Cerebellar nuclear complex (tissue), 1 donor: ENCODE results near the gene KLHL17.
"Not testable (repeated sequence)": the region's sequence is repeated elsewhere in the genome, so short reads cannot be mapped to it uniquely, and the experiment has no call there.

Source experiments
- DNase-seq, 2 experiments: peaks; one replicate each; lab custom pipeline; 2025; lab: John Stamatoyannopoulos, UW

Gene KLHL17

GRCh38 chr1:937521-937920 lies 22.9 kb upstream of the KLHL17 start:
- DNase-seq: no peak

DNA sequence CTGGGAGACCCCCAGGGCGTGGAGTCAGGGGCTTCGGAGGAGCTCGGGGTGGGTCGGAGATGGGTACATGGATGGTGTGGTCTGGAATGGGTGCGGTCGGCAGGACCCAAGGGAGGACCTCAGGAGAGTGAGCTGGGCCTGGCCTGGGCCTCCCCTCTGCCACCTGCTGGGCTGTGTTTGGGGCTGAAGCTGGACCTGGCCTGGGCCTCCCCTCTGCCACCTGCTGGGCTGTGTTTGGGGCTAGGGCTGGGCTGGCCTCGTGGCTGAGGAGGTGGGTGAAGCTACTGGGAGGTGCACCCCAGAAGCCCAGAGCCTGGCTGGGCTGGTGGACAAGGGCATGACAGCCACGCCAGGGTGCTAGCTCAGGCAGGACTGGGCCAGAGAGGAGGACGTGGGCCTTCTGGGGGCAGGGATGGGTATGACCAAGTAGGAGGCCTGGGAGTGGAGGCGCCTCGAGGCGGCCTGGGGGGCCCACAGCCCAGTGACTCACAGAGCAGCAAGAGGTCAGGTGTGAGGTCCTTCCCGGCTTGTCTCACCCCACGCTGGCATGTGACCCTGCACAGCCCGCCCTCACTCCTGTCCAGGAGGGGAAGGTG lies 22.2 kb upstream of the KLHL17 start:
- DNase-seq: no peak

DNA sequence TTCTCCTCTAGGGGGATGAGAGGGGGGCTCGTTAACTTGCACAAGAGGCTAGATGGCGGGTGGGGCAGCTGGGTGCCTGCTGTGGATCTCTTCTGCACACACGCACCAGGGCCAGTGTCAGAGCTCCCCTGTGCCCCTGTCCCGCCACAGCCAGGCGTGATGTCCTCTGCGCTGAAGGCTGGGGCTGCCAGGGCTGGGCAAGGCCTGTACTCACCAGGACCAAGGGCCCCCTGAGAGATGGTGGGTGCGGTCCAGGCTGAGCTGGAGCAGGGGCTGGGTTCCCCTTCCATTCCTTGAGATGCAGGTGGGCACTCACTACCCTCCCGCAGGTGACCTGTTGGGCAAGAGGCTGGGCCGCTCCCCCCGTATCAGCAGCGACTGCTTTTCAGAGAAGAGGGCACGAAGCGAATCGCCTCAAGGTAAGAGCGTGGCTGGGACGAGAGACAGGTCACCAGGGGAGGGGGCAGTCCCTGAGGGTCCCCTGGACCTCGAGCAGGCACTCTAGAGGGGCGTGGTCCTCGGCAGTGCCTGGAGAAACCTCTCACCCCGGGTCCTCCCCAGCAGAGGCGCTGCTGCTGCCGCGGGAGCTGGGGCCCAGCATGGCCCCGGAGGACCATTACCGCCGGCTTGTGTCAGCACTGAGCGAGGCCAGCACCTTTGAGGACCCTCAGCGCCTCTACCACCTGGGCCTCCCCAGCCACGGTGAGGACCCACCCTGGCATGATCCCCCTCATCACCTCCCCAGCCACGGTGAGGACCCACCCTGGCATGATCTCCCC lies 21.5 kb upstream of the KLHL17 start:
- no peak for DNase-seq

- DNase-seq: no peak
Observed at GRCh38 chr1:939511-940106, 20.8 kb upstream of the KLHL17 start.

GRCh38 chr1:940107-941014 lies 20.0 kb upstream of the KLHL17 start:
- DNase-seq: no peak

DNA sequence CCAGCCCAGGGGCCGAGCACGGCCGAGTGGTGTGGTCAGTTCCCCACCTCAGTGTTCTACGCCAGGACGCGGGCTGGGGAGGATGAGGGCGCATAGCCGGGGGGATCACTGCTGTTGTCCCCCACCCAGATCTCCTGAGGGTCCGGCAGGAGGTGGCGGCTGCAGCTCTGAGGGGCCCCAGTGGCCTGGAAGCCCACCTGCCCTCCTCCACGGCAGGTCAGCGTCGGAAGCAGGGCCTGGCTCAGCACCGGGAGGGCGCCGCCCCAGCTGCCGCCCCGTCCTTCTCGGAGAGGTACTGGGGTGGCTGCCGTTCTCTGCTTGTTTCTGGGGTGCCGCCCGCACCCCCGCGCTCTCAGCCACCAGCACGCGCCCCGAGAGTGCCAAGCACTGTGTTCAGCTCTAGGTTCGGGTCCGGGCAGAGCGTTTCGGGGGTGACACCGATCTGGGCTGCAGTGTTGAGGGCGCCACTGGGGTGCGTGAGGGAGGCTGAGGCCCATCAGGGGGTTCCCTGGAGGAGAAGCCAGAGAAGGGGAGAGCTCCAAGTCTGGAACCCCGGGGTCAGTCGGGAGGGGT lies 19.3 kb upstream of the KLHL17 start:
- DNase-seq: no peak

DNA sequence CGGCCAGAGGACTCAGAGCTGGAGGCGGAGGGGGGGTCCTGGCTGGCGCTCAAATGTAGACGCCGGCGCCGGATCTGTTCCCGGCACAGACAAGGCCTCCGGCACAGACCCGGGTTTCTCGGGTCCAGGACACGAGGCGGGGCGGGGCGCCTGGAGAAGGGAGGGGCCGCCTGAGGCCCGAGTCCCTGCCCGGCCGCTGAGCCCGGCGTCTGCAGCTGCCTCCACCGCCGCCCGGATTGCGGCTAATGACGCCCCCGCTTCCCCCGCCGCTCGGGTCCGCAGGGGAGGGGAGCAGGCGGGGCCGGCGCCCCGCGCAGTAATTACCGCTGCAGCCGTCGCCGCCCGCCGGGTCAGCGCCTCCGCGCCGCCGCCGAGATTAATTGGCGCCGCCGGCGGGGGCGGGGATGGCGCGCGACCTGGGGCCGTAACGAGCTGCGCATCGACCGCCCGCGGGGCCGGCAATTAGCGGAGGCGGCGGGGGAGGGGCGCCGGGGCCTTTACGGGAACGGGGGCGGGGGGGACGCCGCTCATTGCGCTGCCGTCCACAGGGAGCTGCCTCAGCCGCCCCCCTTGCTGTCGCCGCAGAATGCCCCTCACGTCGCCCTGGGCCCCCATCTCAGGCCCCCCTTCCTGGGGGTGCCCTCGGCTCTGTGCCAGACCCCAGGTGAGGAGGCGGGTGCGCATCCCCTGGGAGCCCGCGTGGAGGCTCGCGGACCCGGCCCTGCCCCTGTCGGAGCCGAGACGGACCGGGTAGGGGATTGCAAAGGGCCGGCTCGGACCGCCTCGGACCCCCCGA lies 18.6 kb upstream of the KLHL17 start:
- no peak for DNase-seq

DNA sequence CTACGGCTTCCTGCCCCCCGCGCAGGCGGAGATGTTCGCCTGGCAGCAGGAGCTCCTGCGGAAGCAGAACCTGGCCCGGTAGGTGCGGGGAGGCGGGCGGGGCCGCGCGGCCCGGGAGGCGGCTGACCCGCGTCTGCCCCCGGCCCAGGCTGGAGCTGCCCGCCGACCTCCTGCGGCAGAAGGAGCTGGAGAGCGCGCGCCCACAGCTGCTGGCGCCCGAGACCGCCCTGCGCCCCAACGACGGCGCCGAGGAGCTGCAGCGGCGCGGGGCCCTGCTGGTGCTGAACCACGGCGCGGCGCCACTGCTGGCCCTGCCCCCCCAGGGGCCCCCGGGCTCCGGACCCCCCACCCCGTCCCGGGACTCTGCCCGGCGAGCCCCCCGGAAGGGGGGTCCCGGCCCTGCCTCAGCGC lies 18.0 kb upstream of the KLHL17 start:
- DNase-seq: no peak

DNA sequence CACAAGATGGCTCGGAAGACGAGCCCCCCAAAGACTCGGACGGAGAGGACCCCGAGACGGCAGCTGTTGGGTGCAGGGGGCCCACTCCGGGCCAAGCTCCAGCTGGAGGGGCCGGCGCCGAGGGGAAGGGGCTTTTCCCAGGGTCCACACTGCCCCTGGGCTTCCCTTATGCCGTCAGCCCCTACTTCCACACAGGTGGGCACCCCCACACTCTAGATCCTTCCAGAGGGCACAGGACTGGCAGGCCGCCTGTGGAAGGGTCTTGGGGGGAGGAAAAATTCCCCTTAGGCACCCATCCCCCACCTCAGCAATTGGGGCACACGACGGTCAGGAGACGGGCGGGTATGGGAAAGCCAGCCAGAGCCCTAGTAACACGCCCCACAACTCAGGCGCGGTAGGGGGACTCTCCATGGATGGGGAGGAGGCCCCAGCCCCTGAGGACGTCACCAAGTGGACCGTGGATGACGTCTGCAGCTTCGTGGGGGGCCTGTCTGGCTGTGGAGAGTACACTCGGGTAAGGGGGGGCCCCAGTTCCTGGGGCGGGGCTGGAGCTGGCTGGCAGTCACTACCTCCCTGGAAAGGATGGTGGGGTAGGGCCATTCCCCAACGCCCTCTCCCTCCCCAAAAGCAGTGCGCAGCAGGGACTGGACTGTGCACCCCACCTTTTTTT lies 17.4 kb upstream of the KLHL17 start:
- DNase-seq: no peak

- no peak for DNase-seq
Observed at GRCh38 chr1:943545-944340, 16.6 kb upstream of the KLHL17 start.

GRCh38 chr1:944341-945325 lies 15.8 kb upstream of the KLHL17 start:
- no peak for DNase-seq

- no peak for DNase-seq
Observed at GRCh38 chr1:945688-946556, 14.5 kb upstream of the KLHL17 start.

- not testable (repeated sequence) for DNase-seq
Observed at GRCh38 chr1:946811-947210, 13.6 kb upstream of the KLHL17 start.

DNA sequence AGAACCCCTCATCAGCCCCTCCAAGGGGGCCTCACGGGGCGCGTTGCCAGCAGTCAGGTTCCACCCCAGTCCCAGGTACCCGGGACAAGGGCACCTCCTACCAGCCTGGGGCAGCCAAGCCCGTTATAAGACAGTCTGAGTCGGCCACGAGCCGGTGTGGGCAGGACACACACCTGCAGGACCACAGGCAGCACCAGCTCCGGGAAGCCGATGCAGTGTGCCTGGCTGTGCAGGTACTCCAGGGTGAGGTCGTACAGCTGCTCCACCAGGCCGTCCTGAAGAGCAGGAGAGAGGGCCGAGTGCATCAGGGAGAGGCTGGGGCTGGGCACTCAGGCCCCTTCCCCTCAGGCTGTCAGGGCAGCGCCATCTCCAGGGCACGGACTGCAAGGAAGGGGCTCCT lies 12.4 kb upstream of the KLHL17 start:
- no peak for DNase-seq

GRCh38 chr1:950268-950667 lies 10.1 kb upstream of the KLHL17 start:
- DNase-seq: no peak

- no peak for DNase-seq
Observed at GRCh38 chr1:950881-951280, 9.5 kb upstream of the KLHL17 start.

DNA sequence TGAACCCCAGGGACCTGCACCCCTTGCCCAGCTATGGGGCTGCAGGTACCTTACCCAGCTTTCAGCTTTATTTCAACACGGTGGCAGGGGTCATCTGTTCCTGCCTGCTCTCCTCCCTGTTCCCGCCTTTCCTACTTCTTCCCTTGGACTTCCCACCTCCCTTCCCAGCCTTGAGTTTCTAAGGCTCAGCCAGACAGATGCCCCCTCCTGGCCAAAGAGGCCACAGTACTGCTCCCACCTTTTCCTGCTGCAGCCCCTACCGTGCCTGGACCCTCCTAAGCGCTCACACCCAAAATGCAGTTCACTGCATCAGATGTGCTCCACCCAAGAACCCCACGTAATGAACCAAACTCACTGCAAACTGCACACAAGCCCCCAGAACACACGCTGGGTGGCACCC lies 9.0 kb upstream of the KLHL17 start:
- DNase-seq: no peak

GRCh38 chr1:952201-952600 lies 8.2 kb upstream of the KLHL17 start:
- no peak for DNase-seq
